ENCODE data around the gene NRIP2.
A peak's percentile ranks its signal among the peaks of the same experiment; 100 is the strongest.

The NRIP2 gene

DNA sequence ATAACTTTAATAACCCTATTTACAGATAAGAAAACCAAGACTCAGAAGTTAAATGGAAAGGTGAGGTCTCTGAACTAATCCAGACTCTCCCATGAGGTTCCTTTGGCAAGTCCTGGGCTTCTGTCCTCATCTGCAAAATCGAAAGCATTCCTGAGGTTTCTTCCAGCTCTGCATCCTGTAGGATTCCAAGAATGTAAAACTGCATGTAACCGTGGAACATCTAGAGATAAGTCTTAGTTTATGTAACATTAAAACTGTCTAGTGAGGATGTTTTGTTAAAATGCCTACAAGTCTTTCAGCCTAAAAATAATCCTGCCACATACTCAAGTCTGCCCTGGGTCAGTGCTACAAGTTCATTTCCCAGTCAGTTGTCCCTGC, 29.7 kb downstream of the NRIP2 start:
- DNase-seq (ENCODE audit: low spot score) = no peak

GRCh38 chr12:2804393-2805142, 30.3 kb downstream of the NRIP2 start:
- DNase-seq (ENCODE audit: low spot score) = no peak

GRCh38 chr12:2803635-2804392, 31.0 kb downstream of the NRIP2 start:
- no peak for DNase-seq (ENCODE audit: low spot score)

GRCh38 chr12:2801044-2801783, 33.6 kb downstream of the NRIP2 start:
- DNase-seq (ENCODE audit: low spot score) = no peak

GRCh38 chr12:2800046-2800570, 34.7 kb downstream of the NRIP2 start:
- no peak for DNase-seq (ENCODE audit: low spot score)

- DNase-seq (ENCODE audit: low spot score) = no peak
Observed at GRCh38 chr12:2797721-2798418, 37.0 kb downstream of the NRIP2 start.

DNA sequence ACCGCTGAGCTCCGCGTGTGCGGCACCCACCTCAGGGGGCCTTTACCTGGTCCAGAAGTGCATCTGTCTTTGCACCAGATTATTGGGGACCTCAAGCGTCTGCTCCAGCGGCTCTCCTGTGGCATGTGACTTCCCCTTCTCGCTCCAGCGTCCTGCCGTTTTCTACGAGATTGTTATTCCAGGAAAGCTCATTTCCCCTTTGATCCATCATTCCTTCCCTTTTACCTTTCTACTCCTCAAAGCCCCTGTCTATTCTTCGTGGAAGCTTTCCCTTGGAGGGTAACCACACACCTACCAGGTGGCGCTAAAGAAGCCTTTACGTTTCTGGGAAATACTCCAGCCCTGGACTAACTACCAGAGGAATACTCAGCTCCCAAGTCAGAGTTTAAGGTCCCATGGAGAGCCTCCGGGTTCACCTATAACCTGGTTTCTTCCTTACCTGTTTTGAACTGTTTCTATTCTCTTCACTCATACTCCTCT, 38.6 kb downstream of the NRIP2 start:
- no peak for DNase-seq (ENCODE audit: low spot score)

- DNase-seq (ENCODE audit: low spot score) = peak; percentile 66
Observed at GRCh38 chr12:2795291-2796186, 39.3 kb downstream of the NRIP2 start.

DNA sequence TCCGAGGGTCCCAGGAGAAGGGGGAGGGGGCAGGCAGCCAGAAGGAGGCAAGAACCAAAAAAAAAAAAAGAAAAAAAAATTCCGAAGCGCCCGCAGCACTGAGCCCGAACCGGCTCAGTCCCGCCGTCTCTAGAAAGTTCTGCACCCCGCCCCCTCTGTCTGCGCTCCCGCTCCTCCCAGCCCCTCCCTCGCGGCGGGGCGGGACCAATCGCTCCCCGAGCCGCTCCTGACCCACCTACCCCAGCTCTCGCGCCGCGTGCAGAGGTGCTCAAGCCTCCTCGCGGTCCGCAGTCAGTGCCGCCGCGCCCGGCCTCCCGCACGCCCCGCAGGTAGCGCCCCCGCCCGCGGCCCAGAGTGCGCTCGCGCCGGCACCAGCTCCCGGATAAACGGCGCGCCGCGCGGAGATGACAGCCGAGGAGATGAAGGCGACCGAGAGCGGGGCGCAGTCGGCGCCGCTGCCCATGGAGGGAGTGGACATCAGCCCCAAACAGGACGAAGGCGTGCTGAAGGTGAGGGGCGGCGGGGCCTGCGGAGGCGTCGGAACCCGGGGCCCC, 40.0 kb downstream of the NRIP2 start, which contains the start of gene FKBP4:
Gene FKBP4 (plus strand): TSS at position 235 of the 554 bp plus-strand sequence. CDS start 170 bp downstream, at position 405.
- peak; percentile 89 for DNase-seq (ENCODE audit: low spot score)

DNA sequence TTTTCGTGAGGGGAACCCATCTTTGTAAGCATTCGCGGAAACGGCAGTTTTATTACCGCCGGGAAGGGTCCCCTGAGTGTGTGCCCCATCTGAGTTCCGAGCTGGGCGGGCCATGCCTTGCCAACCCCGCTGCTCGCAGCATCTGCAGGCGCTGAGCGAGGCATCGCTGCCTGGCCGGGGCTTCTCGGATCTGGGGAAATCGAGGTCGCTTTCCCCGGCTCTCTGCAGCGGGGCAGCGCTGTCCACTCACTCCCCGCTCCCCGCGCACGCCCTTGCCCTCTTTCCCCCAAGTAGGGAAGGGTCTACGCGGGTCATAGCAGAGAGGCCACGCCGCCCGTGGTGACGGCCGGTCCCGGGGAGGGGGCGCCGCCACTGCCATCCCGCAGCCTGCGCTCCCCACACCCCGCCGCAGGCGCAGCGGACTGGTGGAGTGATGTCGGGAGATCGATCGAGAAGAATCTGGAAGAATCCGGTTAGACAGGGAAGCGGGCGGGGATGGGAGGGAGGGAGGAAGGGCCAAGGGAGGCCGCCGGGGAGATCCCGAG, 40.6 kb downstream of the NRIP2 start:
- peak; percentile 15 for DNase-seq (ENCODE audit: low spot score)

DNA sequence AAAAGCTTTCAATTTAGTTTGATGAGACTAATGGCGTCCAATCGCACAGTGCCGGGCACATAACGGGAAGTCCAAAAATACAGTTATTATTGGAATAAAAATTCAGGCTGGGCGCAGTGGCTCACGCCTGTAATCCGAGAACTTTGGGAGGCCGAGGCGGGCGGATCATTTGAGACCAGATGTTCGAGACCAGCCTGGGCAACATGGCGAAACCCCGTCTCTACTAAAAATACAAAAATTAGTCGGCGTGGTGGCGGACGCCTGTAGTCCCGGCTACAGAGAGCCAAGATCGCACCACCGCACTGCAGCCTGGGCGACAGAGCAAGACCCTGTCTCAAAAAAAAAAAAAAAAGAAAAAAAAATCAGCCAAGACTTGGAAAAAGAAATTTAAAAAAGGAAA, 41.3 kb downstream of the NRIP2 start:
- no peak for DNase-seq (ENCODE audit: low spot score)

- no peak for DNase-seq (ENCODE audit: low spot score)
Observed at GRCh38 chr12:2792671-2793500, 41.9 kb downstream of the NRIP2 start.

DNA sequence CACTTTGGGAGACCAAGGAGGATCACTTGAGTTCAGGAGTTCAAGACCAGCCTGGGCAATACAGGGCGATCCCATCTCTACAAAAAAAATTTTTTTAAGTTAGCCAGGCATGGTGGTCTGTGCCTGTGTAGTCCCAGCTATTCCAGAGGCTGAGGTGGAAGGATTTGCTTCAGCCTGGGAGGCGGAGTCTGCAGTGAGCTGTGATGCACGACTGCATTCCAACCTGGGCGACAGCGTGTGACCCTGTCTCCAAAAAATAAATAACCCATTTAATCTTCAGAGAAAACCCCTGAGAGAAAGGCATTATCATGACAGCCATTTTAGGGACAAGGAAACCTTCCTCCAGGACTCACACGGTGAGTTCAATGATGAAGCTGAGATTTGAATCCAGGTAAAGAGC, 43.7 kb downstream of the NRIP2 start:
- DNase-seq (ENCODE audit: low spot score) = no peak

- DNase-seq (ENCODE audit: low spot score) = no peak
Observed at GRCh38 chr12:2785017-2785416, 49.8 kb downstream of the NRIP2 start.

GRCh38 chr12:2783936-2784600, 50.8 kb downstream of the NRIP2 start:
- DNase-seq (ENCODE audit: low spot score) = peak; percentile 38

DNA sequence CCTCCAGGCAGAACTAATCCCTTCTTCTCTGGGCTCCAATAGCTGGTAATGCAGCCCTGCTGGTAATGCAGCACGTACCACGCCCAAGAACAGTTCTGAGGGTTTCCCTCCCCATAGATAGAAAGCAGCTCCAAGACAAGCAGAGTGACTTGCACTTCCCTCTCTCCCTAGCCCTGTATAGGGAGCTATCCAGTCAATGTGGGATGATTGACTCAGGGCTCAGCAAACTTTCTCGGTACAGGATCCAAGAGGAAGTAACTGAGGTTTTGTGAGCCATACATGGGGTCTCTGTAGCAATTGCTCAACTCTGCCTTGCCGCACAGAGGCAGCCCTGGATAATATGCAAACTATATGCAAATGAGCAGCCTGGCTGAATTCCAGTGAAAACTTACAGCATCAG, 55.6 kb downstream of the NRIP2 start:
- no peak for DNase-seq (ENCODE audit: low spot score)

- DNase-seq (ENCODE audit: low spot score) = no peak
Observed at GRCh38 chr12:2776129-2776806, 58.6 kb downstream of the NRIP2 start.

DNA sequence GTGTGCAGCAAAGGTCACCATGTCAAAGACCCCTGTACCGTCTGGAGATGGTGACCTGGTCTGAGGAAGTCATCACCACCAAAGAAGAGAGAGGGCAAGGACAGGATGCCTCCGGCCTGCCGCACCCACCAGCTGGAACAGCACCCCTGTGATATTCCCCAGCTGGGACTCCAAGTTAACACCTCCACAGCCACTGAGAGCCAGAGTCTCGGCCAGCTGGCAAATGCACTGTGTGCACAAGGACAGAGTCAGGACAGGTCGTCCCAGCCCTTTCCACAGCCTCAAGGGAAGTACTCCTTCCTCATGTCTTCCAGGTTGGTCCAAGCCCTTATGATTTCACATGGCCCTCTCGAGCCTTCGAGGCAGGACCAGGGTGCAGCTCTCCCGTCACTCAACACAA, 59.4 kb downstream of the NRIP2 start:
- no peak for DNase-seq (ENCODE audit: low spot score)

All from CD4-positive, alpha-beta T cell treated with Interleukin-6 at 100 ng/mL for 8 hours (primary cell).